OCI-LY1 (cell line): ENCODE data around the gene GNA12.

ENCODE experiments used
- H2AFZ ChIP-seq: fragments of 200-600 bp; sonication (generic), shearing (Covaris generic); 2 replicates; pipeline ENCODE4 v1.6.0; 2014; ENCODE audit warnings: antibody characterized with exemption, mild to moderate bottlenecking, low read length
- H3F3A ChIP-seq: fragments of 200-600 bp; sonication (generic), shearing (Covaris generic); 2 replicates; pipeline ENCODE4 v1.6.0; 2014; ENCODE audit warnings: mild to moderate bottlenecking, antibody characterized with exemption, low read length, moderate library complexity; ENCODE audit not compliant: insufficient read depth
- H3K27ac ChIP-seq: fragments of 200-600 bp; sonication (generic); 2 replicates; pipeline ENCODE4 v1.5.1; 2014; ENCODE audit warnings: low read length, mixed run types, mild to moderate bottlenecking, low read depth; ENCODE audit not compliant: poor library complexity, severe bottlenecking
- H3K27me3 ChIP-seq: fragments of 200-600 bp; sonication (generic); 2 replicates; pipeline ENCODE4 v1.6.0; 2014; ENCODE audit warnings: antibody characterized with exemption, mild to moderate bottlenecking, low read length, moderate library complexity; ENCODE audit not compliant: insufficient read depth
- H3K36me3 ChIP-seq: fragments of 200-600 bp; sonication (generic); 2 replicates; pipeline ENCODE4 v1.6.1; 2014; ENCODE audit warnings: mild to moderate bottlenecking, antibody characterized with exemption, low read length, moderate library complexity, mixed read lengths; ENCODE audit not compliant: insufficient read depth
- H3K4me1 ChIP-seq: fragments of 200-600 bp; sonication (generic); 2 replicates; pipeline ENCODE4 v1.5.1; 2014; ENCODE audit warnings: mild to moderate bottlenecking, low read length, moderate library complexity; ENCODE audit not compliant: insufficient read depth, severe bottlenecking
- H3K4me2 ChIP-seq: fragments of 200-600 bp; sonication (generic), shearing (Covaris generic); 2 replicates; pipeline ENCODE4 v1.6.1; 2014; ENCODE audit warnings: low read length
- H3K4me3 ChIP-seq: fragments of 200-600 bp; sonication (generic); 2 replicates; pipeline ENCODE4 v1.5.1; 2014; ENCODE audit warnings: low read length, low read depth, mild to moderate bottlenecking, mixed read lengths; ENCODE audit not compliant: poor library complexity, severe bottlenecking
- H3K79me2 ChIP-seq: fragments of 200-600 bp; shearing (Covaris generic); 2 replicates; pipeline ENCODE4 v1.6.1; 2016; ENCODE audit warnings: mixed run types, low read length, mixed read lengths; ENCODE audit not compliant: insufficient read depth
- H3K9ac ChIP-seq: fragments of 200-600 bp; sonication (generic), shearing (Covaris generic); 2 replicates; pipeline ENCODE4 v1.6.1; 2014; ENCODE audit warnings: mild to moderate bottlenecking, low read length, mixed read lengths
- H3K9me2 ChIP-seq: fragments of 200-600 bp; sonication (generic), shearing (Covaris generic); 2 replicates; pipeline ENCODE4 v1.6.1; 2014; ENCODE audit warnings: low read depth, mild to moderate bottlenecking, low read length, mixed read lengths
- H3K9me3 ChIP-seq: fragments of 200-600 bp; shearing (Covaris generic); 2 replicates; pipeline ENCODE4 v1.6.1; 2014; ENCODE audit warnings: low read length, mixed read lengths
- H4K20me1 ChIP-seq: fragments of 200-600 bp; sonication (generic), shearing (Covaris generic); 2 replicates; pipeline ENCODE4 v1.6.0; 2016; ENCODE audit warnings: mild to moderate bottlenecking, low read length; ENCODE audit not compliant: insufficient read depth
- EZH2 ChIP-seq: fragments of 200-600 bp; sonication (generic), shearing (Covaris generic); IDR thresholded peaks from 2 replicates; pipeline ENCODE4 v1.8.0; 2017; ENCODE audit warnings: borderline replicate concordance, mixed run types, mild to moderate bottlenecking, antibody characterized with exemption, low read length, moderate library complexity, mixed read lengths
- TF ChIP-seq, protein P1 (sequence below): fragments of 200-600 bp; sonication (generic), shearing (Covaris generic); IDR thresholded peaks from 2 replicates; pipeline ENCODE4 v1.5.1; 2017; ENCODE audit warnings: mild to moderate bottlenecking, antibody characterized with exemption, low read length, moderate library complexity, mixed read lengths

Gene GNA12

GRCh38 chr7:2807460-2807844 is 36.7 kb downstream of the GNA12 start:
- H3F3A ChIP-seq: no peaks in the 10 kb centered on the region
- no peak overlapping the region for H3K27ac ChIP-seq
- no peaks in the 10 kb centered on the region for H3K79me2 ChIP-seq
- no peaks in the 10 kb centered on the region for H3K9me2 ChIP-seq
- no peak overlapping the region for H3K9ac ChIP-seq
- TF ChIP-seq, protein P1, sequence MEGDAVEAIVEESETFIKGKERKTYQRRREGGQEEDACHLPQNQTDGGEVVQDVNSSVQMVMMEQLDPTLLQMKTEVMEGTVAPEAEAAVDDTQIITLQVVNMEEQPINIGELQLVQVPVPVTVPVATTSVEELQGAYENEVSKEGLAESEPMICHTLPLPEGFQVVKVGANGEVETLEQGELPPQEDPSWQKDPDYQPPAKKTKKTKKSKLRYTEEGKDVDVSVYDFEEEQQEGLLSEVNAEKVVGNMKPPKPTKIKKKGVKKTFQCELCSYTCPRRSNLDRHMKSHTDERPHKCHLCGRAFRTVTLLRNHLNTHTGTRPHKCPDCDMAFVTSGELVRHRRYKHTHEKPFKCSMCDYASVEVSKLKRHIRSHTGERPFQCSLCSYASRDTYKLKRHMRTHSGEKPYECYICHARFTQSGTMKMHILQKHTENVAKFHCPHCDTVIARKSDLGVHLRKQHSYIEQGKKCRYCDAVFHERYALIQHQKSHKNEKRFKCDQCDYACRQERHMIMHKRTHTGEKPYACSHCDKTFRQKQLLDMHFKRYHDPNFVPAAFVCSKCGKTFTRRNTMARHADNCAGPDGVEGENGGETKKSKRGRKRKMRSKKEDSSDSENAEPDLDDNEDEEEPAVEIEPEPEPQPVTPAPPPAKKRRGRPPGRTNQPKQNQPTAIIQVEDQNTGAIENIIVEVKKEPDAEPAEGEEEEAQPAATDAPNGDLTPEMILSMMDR: no peak
- no peak for TF ChIP-seq EZH2
- no peak overlapping the region for H2AFZ ChIP-seq
- H4K20me1 ChIP-seq: no peaks in the 10 kb centered on the region
- no peak overlapping the region for H3K4me2 ChIP-seq
- no peaks in the 10 kb centered on the region for H3K36me3 ChIP-seq
- no peaks in the 10 kb centered on the region for H3K4me1 ChIP-seq
- H3K9me3 ChIP-seq: no peaks in the 10 kb centered on the region
- no peaks in the 10 kb centered on the region for H3K27me3 ChIP-seq
- H3K4me3 ChIP-seq: no peak overlapping the region

GRCh38 chr7:2806571-2806970 is 37.5 kb downstream of the GNA12 start:
- Histone ChIP-seq H3K79me2 (no peaks in the 10 kb centered on the region), H3K27ac (no peak overlapping the region)
- TF ChIP-seq, protein P1: no peak
- no peak for TF ChIP-seq EZH2

DNA sequence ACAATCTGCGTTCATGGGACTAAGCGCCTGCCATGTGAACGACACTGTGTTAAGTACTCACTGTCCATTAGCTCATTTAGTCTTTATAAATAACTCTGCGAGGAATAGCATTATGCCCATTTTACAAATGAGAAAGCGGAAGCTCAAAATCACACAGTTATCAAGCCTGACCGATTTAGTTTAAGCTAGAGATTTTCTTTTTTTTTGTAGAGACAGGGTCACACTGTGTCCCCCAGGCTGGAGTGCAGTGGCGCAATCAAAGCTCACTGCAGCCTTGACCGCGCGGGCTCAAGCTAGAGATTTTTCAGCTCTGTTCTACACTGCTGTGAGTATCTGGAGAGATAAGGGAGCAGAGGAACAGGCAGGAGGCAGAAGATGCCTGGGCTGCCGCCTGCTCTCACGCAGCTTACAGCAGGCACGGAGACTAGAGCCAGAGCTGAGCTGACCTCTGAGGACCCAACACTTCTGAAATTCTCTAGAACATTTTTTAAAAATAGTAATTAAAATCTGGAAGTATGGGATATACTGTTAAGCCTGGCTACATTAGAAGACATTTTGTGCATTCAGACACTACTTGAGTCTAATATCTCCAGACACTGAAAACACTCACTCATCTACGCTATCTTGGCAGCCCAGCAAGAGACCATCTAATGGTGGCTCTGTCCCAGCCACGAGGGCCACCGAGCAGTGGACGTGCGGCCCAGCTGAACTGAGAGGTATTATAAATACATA is 38.7 kb downstream of the GNA12 start:
- Histone ChIP-seq H3K79me2 (no peaks in the 10 kb centered on the region), H3F3A (no peaks in the 10 kb centered on the region), H3K9me2 (no peaks in the 10 kb centered on the region), H3K27ac (no peak overlapping the region), H3K9ac (no peak overlapping the region), H3K9me3 (no peaks in the 10 kb centered on the region), H3K4me2 (no peak overlapping the region), H2AFZ (no peak overlapping the region), H3K4me1 (no peaks in the 10 kb centered on the region), H3K36me3 (no peaks in the 10 kb centered on the region), H3K4me3 (no peak overlapping the region), H3K27me3 (no peaks in the 10 kb centered on the region; the same call in 1 of the 2 replicates), H4K20me1 (no peaks in the 10 kb centered on the region)
- TF ChIP-seq, protein P1: no peak
- TF ChIP-seq EZH2: no peak

More at GRCh38 chr7:2806571-2806970, 37.5 kb downstream of the GNA12 start:
- Histone ChIP-seq H3K9me2 (no peaks in the 10 kb centered on the region), H4K20me1 (no peaks in the 10 kb centered on the region), H3K9me3 (no peaks in the 10 kb centered on the region), H3K4me3 (no peak overlapping the region), H3K4me1 (no peaks in the 10 kb centered on the region), H3K27me3 (no peaks in the 10 kb centered on the region), H3K36me3 (no peaks in the 10 kb centered on the region), H2AFZ (no peak overlapping the region), H3F3A (no peaks in the 10 kb centered on the region), H3K4me2 (no peak overlapping the region), H3K9ac (no peak overlapping the region)
